Kidney (tissue), 14 donors: ENCODE results near the gene IQCN. TPM values are rescaled to one million over a fixed set of nuclear protein-coding genes. Genes with fewer than 3 reads are reported as not detected.

ENCODE experiments used
- DNase-seq, 5 donors: peaks; one replicate each; pipeline ENCODE4 v3.0.0-alpha.2; 2013 to 2020
- FAIRE-seq: peaks from 2 replicates; lab custom pipeline; 2012; peaks lifted over from hg19 to GRCh38; lab: Jason Lieb, UNC
- H3K27ac ChIP-seq, 2 donors: one replicate each; pipeline ENCODE4 v1.7.0; 2013; ENCODE audit warnings: low read depth in 2 of 2, low read length in 2 of 2, inconsistent platforms in 1 of 2
- H3K27me3 ChIP-seq: one replicate; pipeline ENCODE4 v1.7.1; 2013; ENCODE audit warnings: low read length, inconsistent platforms; ENCODE audit not compliant: control insufficient read depth, insufficient read depth
- H3K36me3 ChIP-seq, 3 donors: one replicate each; pipeline versions ENCODE4 v1.7.0 to v1.7.1; 2013; ENCODE audit warnings: low read length in 3 of 3, control low read depth in 1 of 3, inconsistent platforms in 1 of 3; ENCODE audit not compliant: insufficient read depth in 3 of 3, control insufficient read depth in 2 of 3
- H3K4me1 ChIP-seq, 3 donors: one replicate each; pipeline versions ENCODE4 v1.7.0 to v1.7.1; 2013; ENCODE audit warnings: low read length in 3 of 3, inconsistent platforms in 1 of 3, low read depth in 1 of 3; ENCODE audit not compliant: control insufficient read depth in 2 of 3, insufficient read depth in 2 of 3
- H3K4me3 ChIP-seq, 3 donors: one replicate each; pipeline versions ENCODE4 v1.7.0 to v1.8.1; 2013; ENCODE audit warnings: low read length in 3 of 3, control low read depth in 1 of 3, inconsistent platforms in 1 of 3
- H3K9ac ChIP-seq, 3 donors: one replicate each; pipeline versions ENCODE4 v1.7.0 to v1.7.1; 2013; ENCODE audit warnings: low read length in 3 of 3, control low read depth in 1 of 3, inconsistent platforms in 1 of 3
- H3K9me3 ChIP-seq, 3 donors: one replicate each; pipeline versions ENCODE4 v1.7.0 to v1.7.1; 2013; ENCODE audit warnings: low read length in 3 of 3, control low read depth in 1 of 3, inconsistent platforms in 1 of 3; ENCODE audit not compliant: control insufficient read depth in 2 of 3, insufficient read depth in 1 of 3
- CTCF ChIP-seq: IDR thresholded peaks from 3 replicates; pipeline ENCODE4 v1.5.1; 2012; ENCODE audit warnings: mild to moderate bottlenecking, moderate library complexity, borderline replicate concordance; ENCODE audit not compliant: insufficient read depth; ENCODE audit errors: extremely low read depth
- intact Hi-C: fragments of 100-400 bp; cut with DNase I; formaldehyde crosslinking; loops from one replicate; pipeline ENCODE4 v1.11.1; 2022
- polyA plus RNA-seq: library from polyadenylated mRNA; stranded (reverse); fragments of 350-450 nt; fragmentation: Illumina TruSeq; extraction: RNeasy Lipid Tissue Mini Kit (QIAGEN cat#74804); gene quantifications from one replicate; pipeline ENCODE4 v1.2.3, GENCODE V29; 2014; ENCODE audit warnings: low read depth, low replicate concordance; ENCODE audit not compliant: insufficient read depth
- total RNA-seq: library from RNA; stranded (reverse); fragmentation: NEBNext Ultra II Directional; extraction: Animal tissue kit (Norgen Biotek cat#: 25700); gene quantifications from one replicate; pipeline ENCODE4 v1.2.1, GENCODE V29; 2021
- donor health status: control.
- donor health status: control.
- donor health status: control.
- donor health status: control.
- donor health status: control.
- donor health status: DM: yes; HTN: yes; CAD: no.
- donor health status: Normal renal cell carcinoma (clear cell type).

Gene IQCN
- total and polyA plus RNA-seq, 2 donors from 2014 or later: 0.82 to 6.3 TPM

- TF ChIP-seq CTCF: no peak
- H3K36me3 ChIP-seq: peaks cover 0 to 18% (median 4%) of the 10 kb centered on the region in 3 donors
- DNase-seq: no peak
- FAIRE-seq: no peak
- H3K4me3 ChIP-seq: no peak overlapping the region
- H3K4me1 ChIP-seq: no peaks in the 10 kb centered on the region
- no peaks in the 10 kb centered on the region for H3K9me3 ChIP-seq
- no peak overlapping the region for H3K9ac ChIP-seq
- H3K27me3 ChIP-seq: no peaks in the 10 kb centered on the region
- no peak overlapping the region for H3K27ac ChIP-seq
- intact Hi-C loops: no loop called here
Measured at GRCh38 chr19:18263324-18264136, 10.7 kb downstream of the IQCN start.

- FAIRE-seq (no peak), DNase-seq (no peak)
- no peaks in the 10 kb centered on the region for H3K4me1 ChIP-seq
- H3K4me3 ChIP-seq: no peak overlapping the region
- H3K36me3 ChIP-seq: peaks cover 0 to 18% (median 4%) of the 10 kb centered on the region in 3 donors
- intact Hi-C loops: no loop called here
- no peak for TF ChIP-seq CTCF
- H3K9me3 ChIP-seq: no peaks in the 10 kb centered on the region
- H3K9ac ChIP-seq: no peak overlapping the region
- no peaks in the 10 kb centered on the region for H3K27me3 ChIP-seq
- no peak overlapping the region for H3K27ac ChIP-seq
Measured at GRCh38 chr19:18262917-18263316, 11.3 kb downstream of the IQCN start.

- Histone ChIP-seq H3K36me3 (peaks cover 0 to 18% (median 4%) of the 10 kb centered on the region in 3 donors), H3K27me3 (no peaks in the 10 kb centered on the region), H3K4me1 (no peaks in the 10 kb centered on the region), H3K27ac (no peak overlapping the region), H3K4me3 (no peak overlapping the region), H3K9ac (no peak overlapping the region), H3K9me3 (no peaks in the 10 kb centered on the region)
- FAIRE-seq (no peak), DNase-seq (no peak)
- intact Hi-C loops: no loop called here
- TF ChIP-seq CTCF: no peak
Measured at GRCh38 chr19:18262144-18262543, 12.1 kb downstream of the IQCN start.
